T47D (cell line): Measurements from ENCODE around the gene ALDH3B2.
A peak's percentile ranks its signal among the peaks of the same experiment; 100 is the strongest.
"Not testable (repeated sequence)": the region's sequence is repeated elsewhere in the genome, so short reads cannot be mapped to it uniquely, and the experiment has no call there.

Experiments used
- DNase-seq, 2 experiments: peaks; one replicate each; pipeline versions ENCODE4 v3.0.0 to v3.0.0-alpha.2; 2011 to 2012; ENCODE audit warnings: low read depth in 1 of 2, low spot score in 1 of 2
- JUND ChIP-seq: IDR thresholded peaks from 2 replicates; pipeline ENCODE4 v1.6.1; 2012; ENCODE audit warnings: low read depth
- in situ Hi-C: cut with HindIII; loops from 2 replicates; pipeline ENCODE4 v1.10.0; 2016; ENCODE audit warnings: low sequenced_read_pairs, low pct_unique_long_range_greater_than_20kb

The ALDH3B2 gene

GRCh38 chr11:67641338-67642172, 32.9 kb downstream of the ALDH3B2 start:
- TF ChIP-seq JUND = no peak
- DNase-seq = no peak
- in situ Hi-C loops = no loop called here

DNA sequence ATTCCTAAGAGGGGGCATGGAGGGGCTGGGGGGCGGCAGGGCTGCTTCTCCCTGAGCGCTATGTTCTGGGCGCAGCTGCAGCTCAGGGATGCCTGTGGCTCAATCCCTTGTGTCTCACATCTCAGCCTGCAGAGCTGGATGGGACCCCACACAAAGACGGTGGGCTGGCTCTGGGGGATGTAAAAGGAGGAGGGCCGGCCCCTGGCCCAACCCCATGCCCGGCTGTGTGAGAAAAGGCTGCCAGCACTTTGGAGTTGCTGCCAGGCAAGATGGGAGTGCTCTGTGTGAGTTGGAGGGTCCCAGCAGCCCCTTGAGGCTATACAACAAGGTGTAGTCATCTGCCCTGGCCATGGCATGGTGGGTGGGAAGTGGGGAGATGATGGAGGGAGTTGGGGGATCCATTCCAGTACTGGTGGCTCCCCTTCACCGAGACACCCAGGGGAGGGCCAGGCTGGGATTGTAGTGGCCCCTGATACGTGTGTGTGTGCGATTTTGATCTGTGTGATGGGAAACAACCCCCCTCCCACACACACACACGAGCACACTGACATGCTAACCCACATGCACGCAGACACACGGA, 33.6 kb downstream of the ALDH3B2 start:
- TF ChIP-seq JUND = no peak
- no peak for DNase-seq
- in situ Hi-C loops = no loop called here

DNA sequence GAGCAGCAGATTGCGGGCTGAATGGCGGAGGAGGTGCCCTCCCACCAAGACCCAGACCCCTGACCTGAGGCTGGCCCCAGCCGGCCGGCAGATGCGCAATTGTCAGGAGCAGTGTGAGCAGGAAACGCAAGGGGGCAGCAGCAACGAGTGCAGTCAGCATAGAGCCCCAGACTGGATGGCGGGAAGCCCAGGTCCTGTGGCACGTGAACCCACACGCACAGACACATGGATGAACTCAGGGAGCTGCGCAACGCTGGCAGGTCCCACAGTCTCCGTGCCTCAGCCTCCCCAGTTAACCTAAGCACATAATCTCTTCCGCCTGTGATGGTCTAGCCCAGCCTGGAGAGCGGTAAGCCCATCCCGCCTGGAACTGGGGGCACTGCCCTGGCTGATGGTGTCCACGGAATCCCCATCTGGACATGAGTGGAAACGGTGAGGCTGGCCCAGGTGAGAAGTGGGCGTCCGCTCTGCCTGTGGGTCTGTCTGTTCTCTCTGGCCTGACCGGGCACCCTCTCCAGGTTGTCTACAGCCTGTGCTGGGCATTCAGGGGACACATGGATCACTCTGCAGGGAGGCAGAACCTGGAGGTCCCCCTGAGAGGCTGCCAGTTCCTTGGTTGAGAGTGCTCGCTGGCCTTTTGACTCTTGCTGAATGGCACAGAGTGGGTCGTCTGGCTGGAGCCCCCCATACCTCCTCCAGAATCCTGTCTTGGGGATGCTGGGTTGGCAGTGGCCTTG, 34.2 kb downstream of the ALDH3B2 start:
- peak; percentile 77 to 88 for DNase-seq
- in situ Hi-C loops = no loop called here
- TF ChIP-seq JUND = no peak

DNA sequence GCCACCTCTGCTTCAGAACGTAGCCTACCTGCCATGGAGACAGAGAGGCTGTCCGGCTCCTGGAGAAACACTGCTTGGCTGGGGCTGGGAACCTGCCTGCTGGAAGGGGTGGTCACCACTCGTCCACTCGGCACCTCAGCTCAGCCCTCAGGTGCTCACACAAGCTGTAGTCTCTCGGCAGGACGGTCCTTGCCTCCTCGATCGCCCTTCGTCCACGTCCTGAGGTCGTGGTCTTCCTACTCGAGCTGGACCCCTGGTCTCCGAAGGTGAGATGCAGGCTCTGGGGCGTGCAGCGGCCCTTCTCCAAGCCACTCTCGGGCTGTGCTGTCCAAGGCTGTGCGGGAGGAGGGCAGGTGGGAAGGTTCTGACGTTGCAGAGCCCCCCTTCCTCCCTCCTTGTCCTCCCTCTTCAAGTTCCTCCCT, 35.0 kb downstream of the ALDH3B2 start, which contains the start of gene TBX10:
Gene TBX10, minus strand, starts transcription at position 326 of the 422 bp plus-strand sequence. Its CDS starts 291 bp downstream, at position 35.
- DNase-seq = no peak
- in situ Hi-C loops = no loop called here
- no peak for TF ChIP-seq JUND

DNA sequence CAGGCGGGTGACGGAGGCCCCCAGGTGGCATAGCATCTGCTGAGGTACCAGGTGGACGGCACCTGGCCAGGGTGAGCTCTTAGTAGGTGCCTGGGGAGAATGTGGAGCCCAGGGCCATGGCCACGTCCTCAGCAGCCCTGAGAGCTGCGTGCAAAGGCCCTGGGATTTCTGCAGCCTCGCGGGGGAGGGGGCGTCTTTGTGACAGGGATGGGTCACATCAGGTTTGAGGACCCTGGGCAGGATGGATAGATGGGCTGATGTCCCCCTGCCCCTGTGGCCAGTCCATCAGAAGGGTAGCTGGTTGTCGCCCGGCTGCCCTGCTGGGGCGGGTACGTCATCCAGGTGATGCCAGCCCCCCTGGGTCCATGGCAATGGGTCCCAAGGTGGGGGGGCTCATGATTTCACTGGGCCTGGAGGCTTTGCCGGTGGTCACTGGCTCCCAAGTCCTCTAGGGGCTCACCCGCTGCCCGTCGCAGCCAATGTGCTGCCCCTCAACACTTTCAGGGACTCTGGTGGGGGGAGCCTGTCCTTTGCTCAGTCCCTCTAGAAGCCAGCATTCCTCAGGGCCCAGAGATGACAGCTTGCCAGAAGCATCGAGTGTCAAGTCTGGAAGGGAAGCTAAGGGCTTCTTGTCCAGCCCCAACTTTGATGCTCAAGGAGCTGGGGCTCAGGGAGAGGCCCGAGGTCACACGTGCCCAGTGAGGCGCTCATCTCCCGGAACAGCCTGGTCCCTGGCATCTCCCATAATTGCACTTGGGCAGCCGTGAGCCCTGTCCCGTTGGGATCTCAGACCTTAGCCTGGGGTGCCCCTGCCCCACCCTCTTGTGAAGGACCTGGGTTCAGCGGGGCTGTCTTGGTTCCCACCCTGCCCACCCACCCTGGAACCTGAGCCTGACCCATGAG, 35.6 kb downstream of the ALDH3B2 start:
- in situ Hi-C loops = no loop called here
- no peak for DNase-seq
- no peak for TF ChIP-seq JUND

- in situ Hi-C loops = not testable (repeated sequence)
- DNase-seq = peak in 1 of 2 experiments; percentile 60
Observed at GRCh38 chr11:67637441-67637840, 37.0 kb downstream of the ALDH3B2 start.

GRCh38 chr11:67636962-67637361, 37.5 kb downstream of the ALDH3B2 start:
- no peak for DNase-seq
- TF ChIP-seq JUND = no peak
- in situ Hi-C loops = no loop called here

DNA sequence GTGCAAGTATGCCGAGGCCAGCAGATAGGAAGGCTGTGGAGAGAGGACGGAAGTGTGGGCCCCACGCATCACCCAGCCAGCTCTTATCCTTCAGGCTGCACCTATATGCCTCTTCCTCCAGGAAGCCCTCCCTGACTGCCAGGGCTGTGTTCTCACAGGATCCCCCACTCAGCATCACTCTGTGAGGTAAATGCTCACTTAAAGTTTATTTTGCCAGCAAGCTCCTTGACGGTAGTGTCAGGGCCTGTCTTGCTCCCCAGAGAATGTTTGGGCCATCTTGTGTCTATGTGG, 39.2 kb downstream of the ALDH3B2 start:
- in situ Hi-C loops = no loop called here
- no peak for DNase-seq
- no peak for TF ChIP-seq JUND

DNA sequence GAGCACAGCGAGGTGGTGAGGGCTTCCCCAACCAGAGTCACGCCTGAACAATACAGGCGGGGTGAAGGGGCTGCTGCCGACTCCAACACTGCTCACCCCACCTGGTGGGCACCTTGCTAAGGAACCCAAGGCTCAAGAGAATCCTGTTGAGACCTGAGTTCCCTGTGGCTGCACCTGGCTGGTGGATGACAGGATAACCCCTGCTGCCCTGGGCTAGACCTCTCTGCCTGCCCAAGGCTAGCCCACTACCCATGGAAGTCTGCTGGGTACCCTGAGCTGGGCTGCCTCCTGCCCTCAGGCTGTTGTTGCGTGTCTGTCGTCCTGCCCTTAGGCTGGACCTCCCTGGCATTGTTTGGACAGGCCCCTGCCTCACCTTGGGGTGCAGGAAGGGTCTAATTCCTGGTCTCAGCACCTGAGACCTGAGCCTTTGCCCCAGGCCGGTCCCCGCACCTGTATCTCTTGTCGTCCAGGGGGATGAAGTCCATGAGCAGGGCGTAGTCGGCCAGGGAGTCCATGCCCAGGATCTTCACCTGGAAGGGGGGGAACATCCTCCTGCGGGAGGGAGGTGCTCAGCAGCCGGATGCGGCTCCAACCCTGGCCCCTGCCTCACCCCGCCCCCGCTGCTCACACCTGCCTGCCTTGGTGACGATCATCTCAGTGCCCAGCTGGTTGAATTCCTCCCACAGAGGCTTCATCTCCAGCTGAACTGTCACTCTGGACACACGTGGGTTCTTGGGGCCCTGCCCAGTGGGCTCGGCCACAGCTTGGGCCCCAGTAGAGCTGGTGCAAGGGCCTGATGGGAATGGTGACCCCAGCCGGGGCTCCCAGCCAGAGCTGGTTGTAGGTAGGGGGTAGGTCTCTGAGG, 39.8 kb downstream of the ALDH3B2 start:
- in situ Hi-C loops = no loop called here
- no peak for TF ChIP-seq JUND
- DNase-seq = no peak

- in situ Hi-C loops = no loop called here
- no peak for TF ChIP-seq JUND
- DNase-seq = no peak
Observed at GRCh38 chr11:67633758-67634365, 40.6 kb downstream of the ALDH3B2 start.
